ENCODE measurements around the gene CBFA2T3. TPM values are rescaled to one million over a fixed set of nuclear protein-coding genes. Genes with fewer than 3 reads are reported as not detected.

Gene CBFA2T3
- polyA plus RNA-seq, 3 donors: 5.3 to 32.2 (median 6.2) TPM

GRCh38 chr16:88957887-88958577 lies 19.0 kb downstream of the CBFA2T3 start:
- peaks cover 0 to 3% of the 10 kb centered on the region in 2 donors for H3K9me3 ChIP-seq (replicated peaks in 1 of 2; ENCODE audit: control insufficient read depth in 1 of 2, insufficient read depth in 1 of 2, low read length in 2 of 2)
- peak overlapping the region; percentile 62 to 73 for H3K27ac ChIP-seq (ENCODE audit: low read depth in 1 of 2, low read length in 2 of 2)
- Mint-ChIP-seq H3K36me3 (peaks cover 46 to 49% of the 10 kb centered on the region in 2 donors), H3K4me1 (peaks cover 52% of the 10 kb centered on the region), H3K9me3 (peaks cover 0 to 7% (median 3%) of the 10 kb centered on the region in 7 donors), H3K27ac (peak overlapping the region; percentile 82 to 94 (median 90)), H3K27me3 (ENCODE audit: low read depth in 3 of 3) (peaks cover 6 to 19% (median 6%) of the 10 kb centered on the region in 3 donors), H3K4me3 (peak overlapping the region; percentile 79 to 93)
- intact Hi-C loops (cut with micrococcal nuclease): loop anchor here in 1 of 2 donors (2.0 kb wide), 1 partner anchor 21 kb away; no protein-coding TSS in a partner anchor
- TF ChIP-seq, protein P1, sequence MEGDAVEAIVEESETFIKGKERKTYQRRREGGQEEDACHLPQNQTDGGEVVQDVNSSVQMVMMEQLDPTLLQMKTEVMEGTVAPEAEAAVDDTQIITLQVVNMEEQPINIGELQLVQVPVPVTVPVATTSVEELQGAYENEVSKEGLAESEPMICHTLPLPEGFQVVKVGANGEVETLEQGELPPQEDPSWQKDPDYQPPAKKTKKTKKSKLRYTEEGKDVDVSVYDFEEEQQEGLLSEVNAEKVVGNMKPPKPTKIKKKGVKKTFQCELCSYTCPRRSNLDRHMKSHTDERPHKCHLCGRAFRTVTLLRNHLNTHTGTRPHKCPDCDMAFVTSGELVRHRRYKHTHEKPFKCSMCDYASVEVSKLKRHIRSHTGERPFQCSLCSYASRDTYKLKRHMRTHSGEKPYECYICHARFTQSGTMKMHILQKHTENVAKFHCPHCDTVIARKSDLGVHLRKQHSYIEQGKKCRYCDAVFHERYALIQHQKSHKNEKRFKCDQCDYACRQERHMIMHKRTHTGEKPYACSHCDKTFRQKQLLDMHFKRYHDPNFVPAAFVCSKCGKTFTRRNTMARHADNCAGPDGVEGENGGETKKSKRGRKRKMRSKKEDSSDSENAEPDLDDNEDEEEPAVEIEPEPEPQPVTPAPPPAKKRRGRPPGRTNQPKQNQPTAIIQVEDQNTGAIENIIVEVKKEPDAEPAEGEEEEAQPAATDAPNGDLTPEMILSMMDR (IDR thresholded peaks at IDR 0.05): no peak
- peaks cover 83% of the 10 kb centered on the region for H4K20me1 ChIP-seq (ENCODE audit: insufficient read depth, low read length)
- H3K79me2 ChIP-seq (ENCODE audit: insufficient read depth, low read length): peaks cover 56% of the 10 kb centered on the region
- no peaks in the 10 kb centered on the region for H3K27me3 ChIP-seq (ENCODE audit: control insufficient read depth in 2 of 2, insufficient read depth in 2 of 2, low read length in 2 of 2)
- peak; percentile 86 to 95 (median 93) for DNase-seq
- peak overlapping the region; percentile 21 to 74 (median 36) for H3K4me3 ChIP-seq (replicated peaks in 1 of 3; ENCODE audit: low read depth in 2 of 3, low read length in 3 of 3)
- peak overlapping the region; percentile 23 for H2AFZ ChIP-seq (ENCODE audit: insufficient read depth, low read depth, low read length, poor library complexity, severe bottlenecking)
- peak overlapping the region; percentile 86 for H3K4me2 ChIP-seq (replicated peaks; ENCODE audit: extremely low read depth, low read length, poor library complexity, severe bottlenecking)
- peaks cover 11 to 23% of the 10 kb centered on the region in 2 donors for H3K36me3 ChIP-seq (replicated peaks in 1 of 2; ENCODE audit: control insufficient read depth in 1 of 2, insufficient read depth in 2 of 2, low read length in 2 of 2)
- WGBS (ENCODE audit: insufficient coverage): 0% methylated on average over 23 of the region's 25 CpGs
- H3K4me1 ChIP-seq (ENCODE audit: control insufficient read depth in 1 of 2, insufficient read depth in 2 of 2, low read length in 2 of 2): peaks cover 37 to 41% of the 10 kb centered on the region in 2 donors
- peak overlapping the region; percentile 39 for H3K9ac ChIP-seq (ENCODE audit: insufficient read depth, low read length, poor library complexity, severe bottlenecking)

DNA sequence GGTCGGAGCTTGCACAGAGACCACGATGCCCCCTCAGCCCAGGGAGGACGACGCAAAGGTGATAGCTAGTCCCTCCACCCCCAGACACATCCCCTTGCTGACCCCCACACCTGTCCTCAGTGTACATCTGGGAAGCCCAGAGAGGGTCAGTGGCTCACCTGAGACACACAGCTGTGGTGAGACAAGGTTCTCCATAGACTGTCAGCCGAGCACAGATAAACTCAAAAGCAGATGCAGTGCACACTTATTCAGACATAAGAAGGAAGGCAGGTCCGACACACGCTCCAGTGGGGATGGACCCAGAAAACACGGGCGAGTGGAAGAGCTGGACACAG lies 19.6 kb downstream of the CBFA2T3 start:
- peak overlapping the region; percentile 21 to 74 (median 36) for H3K4me3 ChIP-seq (replicated peaks in 1 of 3; ENCODE audit: low read depth in 2 of 3, low read length in 3 of 3)
- no peak for DNase-seq

More for the DNA sequence above, 19.6 kb downstream of the CBFA2T3 start:
- peaks cover 55% of the 10 kb centered on the region for H3K4me1 Mint-ChIP-seq
- H3K27me3 ChIP-seq (ENCODE audit: control insufficient read depth in 2 of 2, insufficient read depth in 2 of 2, low read length in 2 of 2): no peaks in the 10 kb centered on the region
- H3K4me2 ChIP-seq (replicated peaks; ENCODE audit: extremely low read depth, low read length, poor library complexity, severe bottlenecking): peak overlapping the region; percentile 86
- intact Hi-C loops (cut with micrococcal nuclease): no loop called here
- H3K4me1 ChIP-seq (ENCODE audit: control insufficient read depth in 1 of 2, insufficient read depth in 2 of 2, low read length in 2 of 2): peaks cover 37 to 41% of the 10 kb centered on the region in 2 donors
- peaks cover 50% of the 10 kb centered on the region for H3K79me2 ChIP-seq (ENCODE audit: insufficient read depth, low read length)
- H3K27me3 Mint-ChIP-seq (ENCODE audit: low read depth in 3 of 3): peaks cover 4 to 19% (median 6%) of the 10 kb centered on the region in 3 donors
- H3K9ac ChIP-seq (ENCODE audit: insufficient read depth, low read length, poor library complexity, severe bottlenecking): peak overlapping the region; percentile 38
- H3K4me3 Mint-ChIP-seq: peak overlapping the region; percentile 79 to 93
- TF ChIP-seq, protein P1 (IDR thresholded peaks at IDR 0.05): no peak
- H4K20me1 ChIP-seq (ENCODE audit: insufficient read depth, low read length): peaks cover 83% of the 10 kb centered on the region
- peaks cover 6 to 16% of the 10 kb centered on the region in 2 donors for H3K36me3 ChIP-seq (replicated peaks in 1 of 2; ENCODE audit: control insufficient read depth in 1 of 2, insufficient read depth in 2 of 2, low read length in 2 of 2)
- WGBS (ENCODE audit: insufficient coverage): 0% methylated on average over 1 of the region's 9 CpGs
- H3K27ac Mint-ChIP-seq: peak overlapping the region; percentile 82 to 94 (median 90)
- peaks cover 44 to 47% of the 10 kb centered on the region in 2 donors for H3K36me3 Mint-ChIP-seq
- H2AFZ ChIP-seq (ENCODE audit: insufficient read depth, low read depth, low read length, poor library complexity, severe bottlenecking): no peak overlapping the region
- H3K9me3 Mint-ChIP-seq: peaks cover 0 to 7% (median 3%) of the 10 kb centered on the region in 7 donors
- H3K9me3 ChIP-seq (replicated peaks in 1 of 2; ENCODE audit: control insufficient read depth in 1 of 2, insufficient read depth in 1 of 2, low read length in 2 of 2): peaks cover 0 to 3% of the 10 kb centered on the region in 2 donors
- H3K27ac ChIP-seq (ENCODE audit: low read depth in 1 of 2, low read length in 2 of 2): peak overlapping the region; percentile 62 to 73

Measured in CD14-positive monocyte (primary cell).